Fibroblast of lung (primary cell): ENCODE data around the gene LANCL1. TPM values are rescaled to one million over a fixed set of nuclear protein-coding genes. Genes with fewer than 3 reads are reported as not detected.

Source experiments
- DNase-seq, 2 donors: peaks; one replicate each; pipeline versions ENCODE4 v3.0.0 to v3.0.0-alpha.2; 2010; ENCODE audit warnings: low read depth in 2 of 2
- H2AFZ ChIP-seq: 2 replicates; pipeline ENCODE4 v1.5.1; 2012; ENCODE audit warnings: low read length, control low read depth, inconsistent platforms
- H3K27ac ChIP-seq: 2 replicates; pipeline ENCODE4 v1.5.1; 2011; ENCODE audit warnings: low read length, control low read depth; ENCODE audit not compliant: insufficient read depth
- H3K27me3 ChIP-seq: 2 replicates; pipeline ENCODE4 v1.5.1; 2011; ENCODE audit warnings: mild to moderate bottlenecking, low read length; ENCODE audit not compliant: control insufficient read depth, insufficient read depth
- H3K36me3 ChIP-seq: 2 replicates; pipeline ENCODE4 v1.5.1; 2011; ENCODE audit warnings: low read length; ENCODE audit not compliant: control insufficient read depth, insufficient read depth
- H3K4me1 ChIP-seq: 2 replicates; pipeline ENCODE4 v1.5.1; 2011; ENCODE audit warnings: low read length; ENCODE audit not compliant: control insufficient read depth, insufficient read depth; ENCODE audit errors: extremely low read depth
- H3K4me2 ChIP-seq: 2 replicates; pipeline ENCODE4 v1.5.1; 2011; ENCODE audit warnings: low read length, control low read depth; ENCODE audit not compliant: insufficient read depth; ENCODE audit errors: extremely low read depth
- H3K4me3 ChIP-seq, 4 experiments: fragments of 200-600 bp in 1 of 4; sonication (generic) in 1 of 4; replicated peaks in 1 of 4; 2 replicates each; pipeline ENCODE4 v1.5.1; 2011 to 2016; ENCODE audit warnings: low read length in 4 of 4, low read depth in 3 of 4, mild to moderate bottlenecking in 3 of 4, control low read depth in 2 of 4, inconsistent platforms in 1 of 4, mixed read lengths in 1 of 4; ENCODE audit not compliant: insufficient read depth in 1 of 4; ENCODE audit errors: control extremely low read depth in 1 of 4
- H3K79me2 ChIP-seq: 2 replicates; pipeline ENCODE4 v1.5.1; 2012; ENCODE audit warnings: mild to moderate bottlenecking, low read length, inconsistent platforms; ENCODE audit not compliant: control insufficient read depth, insufficient read depth
- H3K9ac ChIP-seq: 2 replicates; pipeline ENCODE4 v1.5.1; 2011; ENCODE audit warnings: mild to moderate bottlenecking, low read length, control low read depth; ENCODE audit not compliant: insufficient read depth
- H3K9me3 ChIP-seq: 2 replicates; pipeline ENCODE4 v1.5.1; 2012; ENCODE audit warnings: low read depth, low read length; ENCODE audit not compliant: control insufficient read depth, insufficient read depth
- H4K20me1 ChIP-seq: 2 replicates; pipeline ENCODE4 v1.5.1; 2011; ENCODE audit warnings: low read length; ENCODE audit not compliant: control insufficient read depth, insufficient read depth; ENCODE audit errors: extremely low read depth
- EZH2 ChIP-seq: IDR thresholded peaks from 2 replicates; pipeline ENCODE4 v1.5.1; 2012; ENCODE audit warnings: low read length, control low read depth, mild to moderate bottlenecking; ENCODE audit errors: missing control alignments
- polyA plus RNA-seq, 2 donors: library from polyadenylated mRNA; depleted of rRNA in 1 of 2; stranded (reverse) in 1 of 2; unstranded in 1 of 2; fragments of >200 nt; gene quantifications; 2 replicates each; pipeline ENCODE4 v1.2.1, GENCODE V29; 2011 to 2012; ENCODE audit warnings: missing spikeins in 1 of 2
- total RNA-seq: library from RNA; depleted of rRNA; stranded (reverse); fragments of >200 nt; gene quantifications from 2 replicates; pipeline ENCODE4 v1.2.1, GENCODE V29; 2014
- TF ChIP-seq, protein P1 (sequence below), 2 donors: IDR thresholded peaks in 1 of 2; conservative IDR thresholded peaks in 1 of 2; 1 replicate in 1 of 2; 2 replicates in 1 of 2; pipeline ENCODE4 v1.5.1; 2011 to 2012; ENCODE audit warnings: low read length in 2 of 2, control low read depth in 1 of 2, inconsistent platforms in 1 of 2, low read depth in 1 of 2, mild to moderate bottlenecking in 1 of 2

The LANCL1 gene
- total and polyA plus RNA-seq, 2 donors (not counting 1 experiment from before 2014, with no cell fraction given) = 56.1 to 71.8 TPM

- no peaks in the 10 kb centered on the region for H3K27me3 ChIP-seq
- H3K79me2 ChIP-seq = no peaks in the 10 kb centered on the region
- no peak overlapping the region for H3K27ac ChIP-seq
- no peak for DNase-seq
- no peak overlapping the region for H3K4me2 ChIP-seq
- TF ChIP-seq, protein P1, sequence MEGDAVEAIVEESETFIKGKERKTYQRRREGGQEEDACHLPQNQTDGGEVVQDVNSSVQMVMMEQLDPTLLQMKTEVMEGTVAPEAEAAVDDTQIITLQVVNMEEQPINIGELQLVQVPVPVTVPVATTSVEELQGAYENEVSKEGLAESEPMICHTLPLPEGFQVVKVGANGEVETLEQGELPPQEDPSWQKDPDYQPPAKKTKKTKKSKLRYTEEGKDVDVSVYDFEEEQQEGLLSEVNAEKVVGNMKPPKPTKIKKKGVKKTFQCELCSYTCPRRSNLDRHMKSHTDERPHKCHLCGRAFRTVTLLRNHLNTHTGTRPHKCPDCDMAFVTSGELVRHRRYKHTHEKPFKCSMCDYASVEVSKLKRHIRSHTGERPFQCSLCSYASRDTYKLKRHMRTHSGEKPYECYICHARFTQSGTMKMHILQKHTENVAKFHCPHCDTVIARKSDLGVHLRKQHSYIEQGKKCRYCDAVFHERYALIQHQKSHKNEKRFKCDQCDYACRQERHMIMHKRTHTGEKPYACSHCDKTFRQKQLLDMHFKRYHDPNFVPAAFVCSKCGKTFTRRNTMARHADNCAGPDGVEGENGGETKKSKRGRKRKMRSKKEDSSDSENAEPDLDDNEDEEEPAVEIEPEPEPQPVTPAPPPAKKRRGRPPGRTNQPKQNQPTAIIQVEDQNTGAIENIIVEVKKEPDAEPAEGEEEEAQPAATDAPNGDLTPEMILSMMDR (conservative IDR thresholded peaks at IDR 0.05 in 1 of 2, IDR thresholded peaks at IDR 0.05 in 1 of 2; ENCODE audit: low read depth in 1 of 2, low read length in 2 of 2) = no peak
- no peak for TF ChIP-seq EZH2
- H3K4me3 ChIP-seq = no peak overlapping the region
- no peaks in the 10 kb centered on the region for H3K36me3 ChIP-seq
- no peaks in the 10 kb centered on the region for H3K9me3 ChIP-seq
- H3K9ac ChIP-seq = no peak overlapping the region
- no peaks in the 10 kb centered on the region for H3K4me1 ChIP-seq
- no peak overlapping the region for H2AFZ ChIP-seq
- H4K20me1 ChIP-seq = no peaks in the 10 kb centered on the region
These were observed 54.2 kb downstream of the LANCL1 start for GRCh38 chr2:210422366-210422765.

DNA sequence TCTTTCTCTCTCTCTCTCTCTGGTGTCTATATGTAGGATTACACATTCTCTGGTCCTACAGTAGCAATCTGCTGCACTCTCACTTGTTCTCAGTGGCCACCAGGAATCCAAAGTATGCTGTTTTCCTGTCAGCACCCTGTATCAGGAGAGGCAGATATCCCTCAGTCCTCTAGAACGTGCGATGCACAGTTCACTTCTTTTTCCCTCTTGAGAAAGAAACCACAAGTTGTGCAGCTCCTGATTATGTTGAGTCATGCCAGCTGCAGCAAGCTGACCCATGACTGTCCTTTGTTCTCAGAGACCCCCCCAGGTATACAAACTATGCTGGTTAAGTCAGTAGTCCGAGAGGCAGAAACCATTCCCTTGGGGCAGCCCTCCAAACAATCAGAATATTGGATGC, 54.6 kb downstream of the LANCL1 start:
- peak in 1 of 2 donors; percentile 89 for DNase-seq
- no peaks in the 10 kb centered on the region for H4K20me1 ChIP-seq
- no peak for TF ChIP-seq EZH2
- TF ChIP-seq, protein P1 (conservative IDR thresholded peaks at IDR 0.05 in 1 of 2, IDR thresholded peaks at IDR 0.05 in 1 of 2; ENCODE audit: low read depth in 1 of 2, low read length in 2 of 2) = no peak
- H2AFZ ChIP-seq = no peak overlapping the region
- no peaks in the 10 kb centered on the region for H3K9me3 ChIP-seq
- no peak overlapping the region for H3K27ac ChIP-seq
- H3K4me2 ChIP-seq = no peak overlapping the region
- no peak overlapping the region for H3K4me3 ChIP-seq
- no peaks in the 10 kb centered on the region for H3K27me3 ChIP-seq
- no peaks in the 10 kb centered on the region for H3K36me3 ChIP-seq
- H3K4me1 ChIP-seq = no peaks in the 10 kb centered on the region
- H3K79me2 ChIP-seq = no peaks in the 10 kb centered on the region
- H3K9ac ChIP-seq = no peak overlapping the region

DNA sequence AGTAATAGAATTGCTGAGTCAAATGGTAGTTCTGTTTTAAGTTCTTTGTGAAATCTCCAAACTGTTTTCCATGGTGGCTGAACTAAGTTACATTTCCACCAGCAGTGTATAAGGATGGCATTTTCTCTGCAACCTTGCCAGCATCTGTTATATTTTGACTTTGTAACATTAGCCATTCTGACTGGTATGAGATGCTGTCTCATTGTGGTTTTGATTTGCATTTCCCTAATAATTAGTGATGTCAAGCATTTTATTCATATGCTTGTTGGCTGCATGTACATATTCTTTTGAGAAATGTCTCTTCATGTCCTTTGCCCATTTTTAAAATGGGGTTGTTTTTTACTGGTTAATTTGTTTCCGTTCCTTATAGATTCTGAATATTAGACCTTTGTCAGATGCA, 63.9 kb downstream of the LANCL1 start:
- Histone ChIP-seq H3K27me3 (no peaks in the 10 kb centered on the region), H3K27ac (no peak overlapping the region), H3K9me3 (no peaks in the 10 kb centered on the region), H2AFZ (no peak overlapping the region), H3K36me3 (no peaks in the 10 kb centered on the region), H4K20me1 (no peaks in the 10 kb centered on the region), H3K4me3 (no peak overlapping the region), H3K4me1 (no peaks in the 10 kb centered on the region), H3K9ac (no peak overlapping the region), H3K4me2 (no peak overlapping the region), H3K79me2 (no peaks in the 10 kb centered on the region)
- DNase-seq = no peak
- TF ChIP-seq, protein P1 (conservative IDR thresholded peaks at IDR 0.05 in 1 of 2, IDR thresholded peaks at IDR 0.05 in 1 of 2; ENCODE audit: low read depth in 1 of 2, low read length in 2 of 2) = no peak
- TF ChIP-seq EZH2 = no peak
